ENCODE results near the gene RALB. TPM values are rescaled to one million over a fixed set of nuclear protein-coding genes. Genes with fewer than 3 reads are reported as not detected.

Gene RALB
- total and polyA plus RNA-seq, 2 of the 4 experiments (the other 2 are of a cell fraction) = 53.6 to 54.7 TPM

DNA sequence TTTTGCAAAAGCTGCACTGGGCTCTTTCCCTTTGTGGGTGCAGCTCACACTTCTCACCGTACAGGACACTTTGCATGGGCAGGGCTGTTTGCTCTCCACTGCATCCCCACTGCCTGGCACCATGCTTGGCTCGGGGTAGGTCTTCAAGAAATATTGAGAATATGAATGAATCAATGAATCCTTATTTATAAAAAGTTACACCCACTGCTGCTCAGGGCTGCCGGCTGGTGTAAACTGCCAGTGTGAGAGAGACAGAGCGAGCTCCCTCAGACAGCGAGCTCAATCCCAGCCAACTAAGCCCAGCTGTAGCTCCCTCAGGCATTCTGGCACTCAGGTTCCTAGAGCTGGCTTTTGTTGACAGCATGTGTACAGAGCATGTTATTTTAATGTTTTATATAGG is 32.9 kb upstream of the RALB start:
- no peak overlapping the region for H2AK9ac ChIP-seq (replicated peaks; ENCODE audit: low read depth, low read length, poor library complexity)
- H2AFZ ChIP-seq (replicated peaks; ENCODE audit: low read length, poor library complexity) = no peak overlapping the region
- no peak overlapping the region for H4K8ac ChIP-seq (ENCODE audit: low read depth in 2 of 2, low read length in 2 of 2)
- DNase-seq = no peak
- H4K20me1 ChIP-seq (ENCODE audit: insufficient read depth, low read length) = no peaks in the 10 kb centered on the region
- no peak overlapping the region for H3K56ac ChIP-seq (ENCODE audit: extremely low read depth, insufficient read depth, low read length)
- TF ChIP-seq ELK1 (IDR thresholded peaks at IDR 0.05; ENCODE audit: borderline replicate concordance, low read depth, low read length) (no peak), FOS (IDR thresholded peaks at IDR 0.05; ENCODE audit: low read depth, low read length) (no peak), NFE2L2 (IDR thresholded peaks at IDR 0.05; ENCODE audit: low read depth, low read length) (no peak), USF2 (IDR thresholded peaks at IDR 0.05; ENCODE audit: low read depth, low read length) (no peak), MAZ (IDR thresholded peaks at IDR 0.05; ENCODE audit: borderline replicate concordance, low read depth, low read length) (no peak), RFX5 (IDR thresholded peaks at IDR 0.05; ENCODE audit: low read depth, low read length) (no peak)
- no peak overlapping the region for H3K4me2 ChIP-seq (ENCODE audit: low read depth, low read length)
- H3K79me1 ChIP-seq (ENCODE audit: low read depth in 1 of 2, low read length in 2 of 2) = peaks cover 27 to 38% of the 10 kb centered on the region in 2 experiments
- ChIA-PET POLR2A (ENCODE audit: unreplicated experiment) (no interaction called here), CTCF (interaction anchor here (1.1 kb wide), 1 partner anchor 93 kb away, joined by 3 read pairs; no protein-coding TSS in a partner anchor)
- H2AK5ac ChIP-seq (ENCODE audit: low read depth, low read length) = no peak overlapping the region
- H3K23ac ChIP-seq (ENCODE audit: low read depth, low read length) = no peak overlapping the region
- no peak overlapping the region for H3K4me3 ChIP-seq (ENCODE audit: insufficient read depth, low read depth, low read length)
- no peak overlapping the region for H2BK20ac ChIP-seq (ENCODE audit: low read depth, low read length)
- no peak overlapping the region for H2BK5ac ChIP-seq (ENCODE audit: low read depth, low read length, poor library complexity, severe bottlenecking)
- dilution Hi-C loops (cut with HindIII; ENCODE audit: low sequenced_read_pairs, unreplicated experiment) = no loop called here
- peaks cover 7% of the 10 kb centered on the region for H3K9me3 ChIP-seq (ENCODE audit: control insufficient read depth, insufficient read depth, low read length)
- no peak overlapping the region for H3K27ac ChIP-seq (ENCODE audit: insufficient read depth, low read length)
- no peak overlapping the region for H2BK120ac ChIP-seq (ENCODE audit: low read depth, low read length)
- no peak overlapping the region for H2BK15ac ChIP-seq (ENCODE audit: low read depth, low read length)
- peaks cover 8% of the 10 kb centered on the region; the same call in 1 of the 2 replicates for H3K9me1 ChIP-seq (ENCODE audit: insufficient read depth, low read length)
- H3K4ac ChIP-seq (ENCODE audit: low read depth, low read length) = no peak overlapping the region
- ATAC-seq (ENCODE audit: low read depth) = no peak
- no peak overlapping the region for H4K91ac ChIP-seq (ENCODE audit: insufficient read depth, low read depth, low read length)
- no CpG with 5 or more reads among the region's 5 CpGs for WGBS, 2 experiments (ENCODE audit: extremely low coverage in 2 of 2, insufficient read length in 1 of 2)
- H3K4me1 ChIP-seq (ENCODE audit: control insufficient read depth, insufficient read depth, low read length) = peaks cover 12% of the 10 kb centered on the region
- peaks cover 7% of the 10 kb centered on the region; the same call in 1 of the 2 replicates for H3K36me3 ChIP-seq (ENCODE audit: control insufficient read depth, insufficient read depth, low read length)
- no peak overlapping the region for H3K9ac ChIP-seq (ENCODE audit: low read depth, low read length)
- no peaks in the 10 kb centered on the region for H3K27me3 ChIP-seq (ENCODE audit: control insufficient read depth, insufficient read depth, low read length)
- H4K5ac ChIP-seq (ENCODE audit: low read depth, low read length) = no peak overlapping the region
- H3K14ac ChIP-seq (replicated peaks; ENCODE audit: low read depth, low read length) = no peak overlapping the region
- no peak overlapping the region for H3K18ac ChIP-seq (ENCODE audit: low read depth, low read length)
- intact Hi-C loops (cut with micrococcal nuclease) = no loop called here
- in situ Hi-C loops (cut with MboI; ENCODE audit: low sequenced_read_pairs) = no loop called here
- no TSS peak for BruUV-seq (replicated peaks)
